Measurements from ENCODE around the gene PSMB7. TPM values are rescaled to one million over a fixed set of nuclear protein-coding genes. Genes with fewer than 3 reads are reported as not detected.

Gene PSMB7
- total RNA-seq, 1 experiment from 2014 or later = 380 TPM

GRCh38 chr9:124373851-124374250 is 41.4 kb downstream of the PSMB7 start:
- no TSS peak for BruUV-seq (replicated peaks)
- Histone ChIP-seq H3K36me3 (ENCODE audit: insufficient read depth, low read length, poor library complexity, severe bottlenecking) (peaks cover 17% of the 10 kb centered on the region), H3K27ac (ENCODE audit: low read depth, low read length, poor library complexity, severe bottlenecking) (no peak overlapping the region), H3K27me3 (replicated peaks; ENCODE audit: insufficient read depth, low read depth, low read length, poor library complexity) (no peaks in the 10 kb centered on the region), H3K9me3 (ENCODE audit: low read depth, low read length, poor library complexity, severe bottlenecking) (peaks cover 4% of the 10 kb centered on the region), H3K4me1 (ENCODE audit: insufficient read depth, low read length, poor library complexity, severe bottlenecking) (peaks cover 24% of the 10 kb centered on the region), H3K4me3 (ENCODE audit: low read depth, low read length, poor library complexity, severe bottlenecking) (no peak overlapping the region)
- no peak for DNase-seq (ENCODE audit: low spot score)
- TF ChIP-seq CTCF (conservative IDR thresholded peaks at IDR 0.05; ENCODE audit: low read depth, low read length) = no peak
- no peak for TF ChIP-seq EZH2 (IDR thresholded peaks at IDR 0.05; ENCODE audit: borderline replicate concordance, low read depth, low read length, poor library complexity, severe bottlenecking)
- ChIA-PET POLR2A (ENCODE audit: low non-redundant PET) (no interaction called here), CTCF (no interaction called here)
- intact Hi-C loops (cut with micrococcal nuclease; ENCODE audit: unreplicated experiment) = no loop called here

GRCh38 chr9:124373386-124373785 is 41.9 kb downstream of the PSMB7 start:
- H3K27me3 ChIP-seq (replicated peaks; ENCODE audit: insufficient read depth, low read depth, low read length, poor library complexity) = no peaks in the 10 kb centered on the region
- intact Hi-C loops (cut with micrococcal nuclease; ENCODE audit: unreplicated experiment) = no loop called here
- H3K9me3 ChIP-seq (ENCODE audit: low read depth, low read length, poor library complexity, severe bottlenecking) = peaks cover 4% of the 10 kb centered on the region
- ChIA-PET CTCF (no interaction called here), POLR2A (ENCODE audit: low non-redundant PET) (no interaction called here)
- H3K27ac ChIP-seq (ENCODE audit: low read depth, low read length, poor library complexity, severe bottlenecking) = no peak overlapping the region
- H3K36me3 ChIP-seq (ENCODE audit: insufficient read depth, low read length, poor library complexity, severe bottlenecking) = peaks cover 17% of the 10 kb centered on the region
- peaks cover 20% of the 10 kb centered on the region for H3K4me1 ChIP-seq (ENCODE audit: insufficient read depth, low read length, poor library complexity, severe bottlenecking)
- BruUV-seq (replicated peaks) = no TSS peak
- TF ChIP-seq CTCF (conservative IDR thresholded peaks at IDR 0.05; ENCODE audit: low read depth, low read length) = no peak
- no peak for TF ChIP-seq EZH2 (IDR thresholded peaks at IDR 0.05; ENCODE audit: borderline replicate concordance, low read depth, low read length, poor library complexity, severe bottlenecking)
- DNase-seq (ENCODE audit: low spot score) = no peak
- no peak overlapping the region for H3K4me3 ChIP-seq (ENCODE audit: low read depth, low read length, poor library complexity, severe bottlenecking)

- POLR2A ChIA-PET (ENCODE audit: low non-redundant PET) = no interaction called here
- no peak overlapping the region for H3K4me3 ChIP-seq (ENCODE audit: low read depth, low read length, poor library complexity, severe bottlenecking)
- no peak for DNase-seq (ENCODE audit: low spot score)
- intact Hi-C loops (cut with micrococcal nuclease; ENCODE audit: unreplicated experiment) = no loop called here
- no TSS peak for BruUV-seq (replicated peaks)
- H3K27me3 ChIP-seq (replicated peaks; ENCODE audit: insufficient read depth, low read depth, low read length, poor library complexity) = no peaks in the 10 kb centered on the region
- CTCF ChIA-PET = no interaction called here
- H3K27ac ChIP-seq (ENCODE audit: low read depth, low read length, poor library complexity, severe bottlenecking) = no peak overlapping the region
- TF ChIP-seq EZH2 (IDR thresholded peaks at IDR 0.05; ENCODE audit: borderline replicate concordance, low read depth, low read length, poor library complexity, severe bottlenecking) = no peak
- TF ChIP-seq CTCF (conservative IDR thresholded peaks at IDR 0.05; ENCODE audit: low read depth, low read length) = no peak
- H3K4me1 ChIP-seq (ENCODE audit: insufficient read depth, low read length, poor library complexity, severe bottlenecking) = peaks cover 17% of the 10 kb centered on the region
- H3K9me3 ChIP-seq (ENCODE audit: low read depth, low read length, poor library complexity, severe bottlenecking) = peaks cover 4% of the 10 kb centered on the region
- peaks cover 17% of the 10 kb centered on the region for H3K36me3 ChIP-seq (ENCODE audit: insufficient read depth, low read length, poor library complexity, severe bottlenecking)
Observed at GRCh38 chr9:124372038-124372437, 43.2 kb downstream of the PSMB7 start.
